ENCODE measurements around the gene CC2D1A.
A peak's percentile ranks its signal among the peaks of the same experiment; 100 is the strongest.

The CC2D1A gene

GRCh38 chr19:13937479-13938300 lies 31.7 kb downstream of the CC2D1A start:
- no peak for DNase-seq (ENCODE audit: low read depth in 2 of 2)

DNA sequence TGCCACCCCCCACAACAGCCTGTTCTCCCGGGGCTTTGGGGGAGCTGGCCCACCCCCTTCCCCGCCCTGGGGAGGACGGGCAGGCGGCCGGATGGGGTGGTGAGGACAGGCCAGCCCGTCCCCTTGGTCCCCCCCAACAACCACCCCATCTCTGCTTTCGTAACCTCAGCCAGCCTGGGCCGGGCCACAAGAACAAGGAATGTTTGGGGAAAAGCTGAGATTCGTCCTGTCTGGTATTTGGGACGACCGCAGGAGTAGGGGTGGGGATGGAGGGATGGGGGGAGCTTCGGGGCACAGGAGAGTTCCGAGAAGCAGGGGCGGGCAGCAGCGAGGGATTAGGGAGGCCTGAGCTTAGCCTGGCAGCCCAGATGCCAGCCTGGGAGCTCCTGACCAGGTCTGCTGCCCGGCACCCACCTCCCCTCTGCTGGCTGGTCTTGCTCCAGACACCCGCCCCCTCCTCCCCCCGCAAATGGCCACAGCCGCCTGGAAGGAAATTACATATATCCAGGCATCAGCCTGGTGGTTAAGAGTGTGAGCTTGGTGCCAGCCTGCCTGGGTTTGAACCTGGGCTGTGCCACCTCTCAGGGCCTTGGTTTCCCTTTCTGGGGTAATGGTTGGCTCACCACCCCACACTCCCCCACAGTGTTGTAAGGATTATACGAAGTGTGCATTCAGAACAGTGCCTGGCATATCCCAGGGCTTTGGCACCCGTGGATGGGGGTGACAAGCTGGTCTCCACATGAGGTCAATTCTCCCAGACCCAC lies 32.5 kb downstream of the CC2D1A start, which contains the start of gene PODNL1:
Gene PODNL1 (minus strand): TSS at position 117 of the 764 bp plus-strand sequence. CDS start 236 bp downstream, outside the sequence.
- DNase-seq (ENCODE audit: low read depth in 2 of 2), result no peak

DNA sequence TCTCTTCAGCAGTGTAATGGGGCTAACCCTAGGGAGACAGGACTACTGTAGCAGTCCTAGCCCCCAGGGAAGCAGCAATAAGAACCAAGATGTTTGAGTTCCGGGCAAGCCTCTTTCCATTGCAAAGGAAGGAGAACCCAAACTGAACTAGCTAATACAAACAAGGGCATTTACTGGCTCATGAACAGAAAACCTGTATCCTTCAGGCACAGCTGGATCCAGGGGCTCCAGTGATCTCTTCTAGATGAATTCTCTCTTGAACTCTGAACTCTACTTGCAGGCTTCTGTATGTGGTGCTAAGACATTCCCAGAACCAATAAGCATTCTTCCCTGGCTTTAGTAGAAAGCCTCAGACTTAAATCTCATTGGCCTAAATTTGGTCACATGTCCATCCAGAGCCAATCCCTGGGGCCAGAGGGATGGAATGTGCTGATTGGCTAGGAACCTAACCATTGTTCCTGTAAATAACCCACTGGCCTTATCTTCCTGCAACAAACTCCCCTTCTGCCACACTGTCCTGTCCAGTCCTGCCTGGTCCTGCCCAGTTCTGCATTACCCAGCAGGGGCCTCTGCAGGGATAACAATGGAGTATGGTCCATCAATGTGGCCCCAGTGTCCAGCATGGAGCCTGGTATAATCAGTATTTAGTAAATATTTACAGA lies 36.2 kb downstream of the CC2D1A start:
- no peak for DNase-seq (ENCODE audit: low read depth in 2 of 2)

GRCh38 chr19:13946414-13946813 lies 40.4 kb downstream of the CC2D1A start:
- no peak for DNase-seq (ENCODE audit: low read depth in 2 of 2)

GRCh38 chr19:13951043-13951442 lies 45.0 kb downstream of the CC2D1A start:
- no peak for DNase-seq (ENCODE audit: low read depth in 2 of 2)

GRCh38 chr19:13951799-13952153 lies 45.8 kb downstream of the CC2D1A start:
- DNase-seq (ENCODE audit: low read depth in 2 of 2), result no peak

- peak; percentile 97 to 99 for DNase-seq (ENCODE audit: low read depth in 2 of 2)
Observed at GRCh38 chr19:13952154-13952930, 46.3 kb downstream of the CC2D1A start, which contains the start of gene DCAF15. DCAF15 (plus strand) TSS chr19:13952509; CDS start chr19:13952513, 4 bp downstream.

GRCh38 chr19:13952931-13953531 lies 47.0 kb downstream of the CC2D1A start:
- DNase-seq (ENCODE audit: low read depth in 2 of 2), result no peak

DNA sequence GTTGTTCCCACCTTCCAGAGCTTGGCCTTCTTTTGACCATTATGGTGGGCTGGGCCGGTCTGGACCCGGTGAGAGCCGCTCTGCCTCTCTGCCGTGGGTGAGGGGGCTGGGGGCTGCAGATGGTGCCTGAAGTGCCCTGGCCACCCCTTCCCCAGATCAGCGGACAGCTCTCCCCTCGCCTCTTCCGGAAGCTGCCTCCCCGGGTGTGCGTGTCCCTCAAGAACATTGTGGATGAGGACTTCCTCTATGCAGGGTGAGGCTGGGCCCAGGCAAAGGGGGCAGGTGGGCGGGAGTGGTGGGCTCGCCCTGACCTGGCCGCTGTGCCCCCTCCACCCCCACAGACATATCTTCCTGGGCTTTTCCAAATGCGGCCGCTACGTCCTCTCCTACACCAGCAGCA lies 48.2 kb downstream of the CC2D1A start:
- DNase-seq (ENCODE audit: low read depth in 2 of 2), result no peak

DNA sequence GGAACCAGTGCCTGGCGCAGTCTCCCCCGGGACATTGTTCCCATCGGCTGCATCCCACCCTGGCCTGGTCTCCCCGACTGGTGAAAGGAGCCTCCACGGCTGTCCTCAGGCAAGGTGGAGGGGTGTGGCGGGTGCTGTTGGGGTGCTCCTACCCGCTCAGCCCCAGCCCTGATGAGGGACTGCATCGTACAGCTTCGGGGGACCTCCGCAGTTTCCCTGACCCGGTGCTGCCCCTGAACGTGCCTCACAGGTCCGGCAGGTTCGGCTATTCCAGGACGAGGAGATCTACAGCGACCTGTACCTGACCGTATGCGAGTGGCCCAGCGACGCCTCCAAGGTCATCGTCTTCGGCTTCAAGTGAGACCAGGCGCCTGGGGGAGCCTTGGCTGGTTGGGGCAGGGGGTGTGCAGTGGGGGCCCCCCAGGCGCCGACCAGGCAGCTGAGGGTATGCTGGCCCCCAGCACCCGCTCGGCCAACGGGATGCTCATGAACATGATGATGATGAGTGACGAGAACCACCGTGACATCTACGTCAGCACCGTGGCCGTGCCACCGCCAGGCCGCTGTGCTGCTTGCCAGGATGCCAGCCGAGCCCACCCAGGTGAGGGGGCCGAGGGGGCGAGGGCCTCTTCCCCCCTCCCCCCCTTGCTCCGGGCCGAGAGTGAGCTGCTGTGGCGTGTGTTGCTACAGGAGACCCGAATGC lies 49.8 kb downstream of the CC2D1A start:
- no peak for DNase-seq (ENCODE audit: low read depth in 2 of 2)

GRCh38 chr19:13956365-13956744 lies 50.4 kb downstream of the CC2D1A start:
- DNase-seq (ENCODE audit: low read depth in 2 of 2), result no peak

DNA sequence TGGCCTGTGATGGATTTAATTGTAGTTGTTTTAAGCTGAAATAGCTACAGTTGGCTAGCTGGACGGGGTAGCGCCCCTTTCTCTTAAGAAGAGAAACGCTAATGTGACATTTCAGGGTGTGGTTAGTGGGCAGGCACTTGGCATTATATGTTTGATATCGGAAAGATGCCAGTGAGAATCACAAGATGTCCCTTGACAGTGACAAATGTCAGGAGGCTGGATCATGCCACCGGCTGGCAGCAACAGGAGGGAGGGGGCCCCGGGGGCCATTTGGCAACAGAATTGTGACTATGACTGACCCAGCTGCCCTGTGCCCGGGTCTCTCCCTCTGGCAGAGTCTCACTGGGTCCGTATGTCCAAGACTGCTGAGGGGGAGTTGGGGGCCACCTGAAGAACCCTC lies 51.0 kb downstream of the CC2D1A start:
- no peak for DNase-seq (ENCODE audit: low read depth in 2 of 2)

DNA sequence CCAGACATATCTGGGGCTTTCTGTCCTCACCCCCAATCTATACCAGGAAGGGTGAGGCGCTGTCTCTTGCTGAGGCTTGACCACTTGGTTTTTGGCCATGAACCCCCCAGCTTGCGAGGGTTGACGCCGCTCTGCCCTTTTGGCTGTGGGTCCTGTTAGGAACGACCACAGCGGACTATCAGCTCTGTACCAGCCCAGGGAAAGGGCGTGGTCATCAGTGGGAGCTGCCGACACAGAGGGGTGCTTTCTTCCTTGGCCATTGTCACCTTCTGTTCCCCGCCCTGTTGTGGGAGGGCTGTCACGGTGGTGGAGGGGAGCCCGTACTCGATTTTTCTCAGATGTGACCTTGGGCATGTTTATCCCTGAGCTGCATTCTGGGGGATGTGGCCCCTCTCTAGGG lies 52.0 kb downstream of the CC2D1A start:
- DNase-seq (ENCODE audit: low read depth in 2 of 2), result no peak

GRCh38 chr19:13959141-13959961 lies 53.4 kb downstream of the CC2D1A start:
- no peak for DNase-seq (ENCODE audit: low read depth in 2 of 2)

DNA sequence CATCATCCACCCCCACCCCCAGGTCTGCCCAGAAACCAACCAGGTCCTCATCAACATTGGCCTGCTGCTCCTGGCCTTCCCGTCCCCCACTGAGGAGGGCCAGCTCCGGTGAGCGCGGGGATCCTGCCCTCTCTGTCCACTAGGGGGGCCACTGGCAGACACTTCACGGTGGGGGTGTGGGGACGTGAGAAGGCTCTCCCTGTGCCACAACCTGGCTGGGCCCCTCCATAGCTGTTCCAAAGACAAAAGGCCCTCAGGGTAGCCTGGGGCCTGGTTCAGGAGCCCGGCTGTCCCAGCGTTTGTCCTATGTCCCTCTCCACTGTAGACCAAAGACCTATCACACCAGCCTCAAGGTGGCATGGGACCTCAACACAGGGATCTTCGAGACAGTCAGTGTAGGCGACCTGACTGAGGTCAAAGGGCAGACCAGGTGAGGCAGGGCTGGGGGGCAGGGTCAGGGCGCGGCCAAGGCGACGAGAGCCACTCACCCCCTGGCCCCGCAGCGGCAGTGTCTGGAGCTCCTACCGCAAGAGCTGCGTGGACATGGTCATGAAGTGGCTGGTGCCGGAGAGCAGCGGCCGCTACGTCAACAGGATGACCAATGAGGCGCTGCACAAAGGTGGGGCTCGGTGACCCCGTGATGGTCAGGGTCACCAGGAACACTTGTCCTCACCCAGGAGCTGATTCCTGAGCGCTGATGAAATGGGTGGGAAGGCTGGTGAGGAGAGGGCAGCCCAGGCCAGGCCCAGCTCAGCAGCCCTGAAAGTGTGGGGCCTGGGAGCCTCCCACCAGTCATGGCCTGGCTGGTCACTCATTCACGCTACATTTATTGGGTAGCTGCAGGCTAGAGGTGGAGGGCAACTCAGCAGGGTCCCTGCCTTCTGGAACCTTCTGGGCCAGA lies 54.2 kb downstream of the CC2D1A start:
- DNase-seq (ENCODE audit: low read depth in 2 of 2), result no peak

DNA sequence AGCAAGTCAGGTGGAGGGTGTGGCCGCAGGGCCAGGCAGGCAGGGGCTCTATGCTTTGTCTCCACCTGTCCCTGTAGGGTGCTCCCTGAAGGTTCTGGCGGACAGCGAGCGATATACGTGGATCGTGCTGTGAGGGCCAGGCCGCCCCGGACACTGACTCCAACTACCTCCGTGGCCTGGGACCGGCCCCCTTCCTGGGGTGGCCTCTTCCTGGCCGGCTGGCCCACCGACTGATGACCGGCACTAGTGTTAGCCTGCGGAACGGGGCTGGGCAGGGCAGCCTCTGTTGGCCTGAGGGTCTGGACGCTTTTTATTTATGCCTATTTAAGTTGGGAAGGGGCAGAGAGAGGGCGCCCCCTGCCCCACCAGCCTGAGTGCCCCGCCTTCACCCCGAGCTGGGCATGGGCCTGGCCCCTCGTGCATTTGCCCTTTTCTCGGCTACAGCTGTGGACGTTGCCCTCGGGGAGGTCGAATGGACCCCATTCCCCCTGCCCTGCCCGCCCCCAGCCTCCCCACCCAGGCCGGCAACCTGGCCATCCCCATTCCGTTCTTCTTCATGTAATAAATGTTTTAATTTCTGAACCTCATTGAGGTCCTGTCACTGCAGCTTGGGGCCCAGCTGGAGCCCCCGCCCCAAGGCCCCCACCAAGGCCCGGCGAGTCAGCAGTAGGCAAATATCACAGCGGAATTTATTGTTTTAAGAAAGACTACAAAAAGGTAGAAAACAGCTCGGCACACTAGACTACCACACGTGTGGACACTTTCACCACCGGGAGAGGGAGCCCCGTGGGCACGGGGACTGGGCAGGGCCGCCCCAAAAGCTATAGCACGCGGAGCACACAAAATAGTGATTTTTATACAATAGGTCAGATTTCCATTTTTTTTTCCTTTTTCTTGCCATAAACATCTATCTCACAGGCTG lies 55.1 kb downstream of the CC2D1A start:
- no peak for DNase-seq (ENCODE audit: low read depth in 2 of 2)

DNA sequence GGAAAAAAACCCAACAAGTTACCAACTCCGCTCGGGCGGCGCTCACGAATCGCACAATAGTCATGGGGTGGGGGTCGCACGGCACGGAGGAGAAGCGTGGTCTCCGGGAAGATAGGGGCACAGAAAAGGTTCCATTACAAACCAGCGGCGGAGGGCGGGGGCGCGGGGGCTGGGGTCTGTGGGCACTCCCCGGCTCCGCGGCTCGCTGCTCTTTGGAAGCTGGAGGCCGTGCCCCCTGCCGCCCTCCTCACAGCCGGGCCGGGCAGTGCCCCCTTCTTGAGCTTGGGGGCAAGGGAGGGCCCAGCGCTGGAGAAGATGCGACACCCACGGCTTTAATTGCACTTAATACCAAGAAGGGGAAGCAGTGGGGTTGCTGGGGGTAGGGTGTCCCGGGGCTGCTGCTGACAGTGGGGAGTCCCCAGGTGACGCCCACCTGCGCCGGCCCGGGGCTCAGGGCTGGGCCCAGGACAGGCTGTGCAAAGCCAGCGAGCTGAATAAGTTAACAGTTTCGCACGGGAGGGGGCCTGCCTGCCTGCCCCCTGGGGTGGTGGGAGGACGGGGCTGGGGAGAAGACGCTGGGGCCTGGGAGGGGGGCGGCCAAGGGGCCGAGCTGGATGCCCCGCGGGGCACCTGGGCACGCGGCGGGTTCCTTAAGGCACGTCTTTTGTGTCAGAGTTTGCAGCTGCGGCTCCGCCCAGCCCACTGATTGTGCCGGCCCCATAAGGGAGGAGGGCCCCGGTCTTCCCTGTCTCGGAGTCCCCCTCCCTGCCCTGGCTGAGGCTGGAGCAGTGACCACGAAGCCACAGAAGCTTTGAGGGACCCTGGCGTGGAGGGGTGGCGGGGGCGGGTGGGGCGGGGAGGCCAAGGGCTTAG lies 56.1 kb downstream of the CC2D1A start:
- no peak for DNase-seq (ENCODE audit: low read depth in 2 of 2)
